Transverse colon (tissue), 4 donors: ENCODE data around the gene PNKD. TPM values are rescaled to one million over a fixed set of nuclear protein-coding genes. Genes with fewer than 3 reads are reported as not detected.

Experiments used
- DNase-seq: peaks from one replicate; pipeline ENCODE4 v3.0.0-alpha.2; 2019
- H3K27ac ChIP-seq, 4 donors: fragments of 200-600 bp; sonication (generic); 2 replicates each; pipeline ENCODE4 v1.5.1; 2016 to 2018; ENCODE audit warnings: inconsistent platforms in 4 of 4
- H3K27me3 ChIP-seq: fragments of 200-600 bp; sonication (generic); 2 replicates; pipeline ENCODE4 v1.5.1; 2017; ENCODE audit warnings: inconsistent platforms
- H3K36me3 ChIP-seq, 4 donors: fragments of 200-600 bp; sonication (generic); 2 replicates each; pipeline ENCODE4 v1.5.1; 2017 to 2019; ENCODE audit warnings: inconsistent platforms in 4 of 4
- H3K4me1 ChIP-seq, 4 donors: fragments of 200-600 bp; sonication (generic); 2 replicates each; pipeline ENCODE4 v1.5.1; 2017 to 2020; ENCODE audit warnings: inconsistent platforms in 4 of 4
- H3K4me3 ChIP-seq, 4 donors: fragments of 200-600 bp; sonication (generic); 1 replicate in 1 of 4; 2 replicates in 3 of 4; pipeline versions ENCODE4 v1.5.1 to v1.6.1; 2017 to 2019; ENCODE audit warnings: inconsistent platforms in 4 of 4
- H3K9me3 ChIP-seq, 2 donors: fragments of 200-600 bp; sonication (generic); 2 replicates each; pipeline ENCODE4 v1.5.1; 2017 to 2019; ENCODE audit warnings: inconsistent platforms in 2 of 2
- EP300 ChIP-seq: sonication (generic); formaldehyde crosslinking; IDR thresholded peaks from one replicate; pipeline ENCODE4 v1.6.1; 2017; ENCODE audit warnings: antibody characterized with exemption, low read depth
- POLR2A ChIP-seq: fragments of 450-650 bp; IDR thresholded peaks from one replicate; pipeline ENCODE4 v1.6.1; 2016; ENCODE audit warnings: antibody characterized with exemption, mild to moderate bottlenecking, moderate library complexity
- POLR2AphosphoS5 ChIP-seq, 3 donors: sonication (generic); formaldehyde crosslinking; IDR thresholded peaks; one replicate each; pipeline ENCODE4 v1.6.1; 2016; ENCODE audit warnings: antibody characterized with exemption in 3 of 3
- WGBS, 2 donors: methylation state at CpG; one replicate each; pipeline ENCODE4 v1.1.5; 2018; ENCODE audit warnings: low coverage in 1 of 2; 5-methylcytosine and 5-hydroxymethylcytosine counted together
- in situ Hi-C, 4 donors: fragments of 200-750 bp; cut with MboI; loops; one replicate each; pipeline versions ENCODE4 v1.15.0 to v1.15.1; 2017; ENCODE audit warnings: low sequenced_read_pairs in 3 of 4, low pct_ligation_motif_present in 1 of 4, low pct_unique_long_range_greater_than_20kb in 1 of 4
- intact Hi-C: fragments of 100-400 bp; cut with DNase I; formaldehyde crosslinking; loops from one replicate; pipeline ENCODE4 v1.15.1; 2023; ENCODE audit warnings: low total_unique reads
- total RNA-seq, 4 donors: library from RNA; depleted of rRNA; stranded (reverse); fragments of >200 nt; gene quantifications; one replicate each; pipeline ENCODE4 v1.1.0, GENCODE V29; 2016
- TF ChIP-seq, protein P1 (sequence below), 5 experiments: fragments of 200-600 bp in 3 of 5; fragments of 450-650 bp in 2 of 5; sonication (generic) in 3 of 5; IDR thresholded peaks; 1 replicate in 2 of 5; 2 replicates in 3 of 5; pipeline ENCODE4 v1.5.1; 2016 to 2017; ENCODE audit warnings: antibody characterized with exemption in 5 of 5, inconsistent platforms in 3 of 5, mild to moderate bottlenecking in 2 of 5, moderate library complexity in 1 of 5

PNKD gene
- total RNA-seq, 4 donors from 2014 or later, result 14.3 to 111 (median 100) TPM

- in situ Hi-C loops, result no loop called here
- H3K9me3 ChIP-seq, result no peaks in the 10 kb centered on the region
- H3K4me1 ChIP-seq, result peaks cover 4 to 14% (median 10%) of the 10 kb centered on the region in 4 donors
- no peaks in the 10 kb centered on the region for H3K27me3 ChIP-seq
- no peak for DNase-seq
- 74 to 81% methylated on average over 2 to 3 of the region's 3 CpGs for WGBS, 2 donors
- TF ChIP-seq POLR2AphosphoS5 (IDR thresholded peaks at IDR 0.05) (no peak), EP300 (no peak), POLR2A (no peak)
- TF ChIP-seq, protein P1, sequence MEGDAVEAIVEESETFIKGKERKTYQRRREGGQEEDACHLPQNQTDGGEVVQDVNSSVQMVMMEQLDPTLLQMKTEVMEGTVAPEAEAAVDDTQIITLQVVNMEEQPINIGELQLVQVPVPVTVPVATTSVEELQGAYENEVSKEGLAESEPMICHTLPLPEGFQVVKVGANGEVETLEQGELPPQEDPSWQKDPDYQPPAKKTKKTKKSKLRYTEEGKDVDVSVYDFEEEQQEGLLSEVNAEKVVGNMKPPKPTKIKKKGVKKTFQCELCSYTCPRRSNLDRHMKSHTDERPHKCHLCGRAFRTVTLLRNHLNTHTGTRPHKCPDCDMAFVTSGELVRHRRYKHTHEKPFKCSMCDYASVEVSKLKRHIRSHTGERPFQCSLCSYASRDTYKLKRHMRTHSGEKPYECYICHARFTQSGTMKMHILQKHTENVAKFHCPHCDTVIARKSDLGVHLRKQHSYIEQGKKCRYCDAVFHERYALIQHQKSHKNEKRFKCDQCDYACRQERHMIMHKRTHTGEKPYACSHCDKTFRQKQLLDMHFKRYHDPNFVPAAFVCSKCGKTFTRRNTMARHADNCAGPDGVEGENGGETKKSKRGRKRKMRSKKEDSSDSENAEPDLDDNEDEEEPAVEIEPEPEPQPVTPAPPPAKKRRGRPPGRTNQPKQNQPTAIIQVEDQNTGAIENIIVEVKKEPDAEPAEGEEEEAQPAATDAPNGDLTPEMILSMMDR (IDR thresholded peaks at IDR 0.05), result no peak
- no peak overlapping the region for H3K27ac ChIP-seq
- no peaks in the 10 kb centered on the region for H3K36me3 ChIP-seq
- no peak overlapping the region for H3K4me3 ChIP-seq
- intact Hi-C loops, result no loop called here
Observed at GRCh38 chr2:218363736-218364135, 93.4 kb downstream of the PNKD start.

GRCh38 chr2:218364196-218364595, 93.9 kb downstream of the PNKD start:
- no peaks in the 10 kb centered on the region for H3K9me3 ChIP-seq
- TF ChIP-seq, protein P1 (IDR thresholded peaks at IDR 0.05), result no peak
- TF ChIP-seq POLR2AphosphoS5 (IDR thresholded peaks at IDR 0.05), result no peak
- no peak for TF ChIP-seq EP300
- no peak for TF ChIP-seq POLR2A
- intact Hi-C loops, result no loop called here
- H3K4me3 ChIP-seq, result no peak overlapping the region
- no peak overlapping the region for H3K27ac ChIP-seq
- WGBS, 2 donors, result 89% methylated on average over 6 of the region's 6 CpGs; no CpG with 5 or more reads in 1 of the 2 donors
- no peaks in the 10 kb centered on the region for H3K27me3 ChIP-seq
- DNase-seq, result no peak
- H3K36me3 ChIP-seq, result no peaks in the 10 kb centered on the region
- in situ Hi-C loops, result no loop called here
- peaks cover 4 to 19% (median 13%) of the 10 kb centered on the region in 4 donors for H3K4me1 ChIP-seq

DNA sequence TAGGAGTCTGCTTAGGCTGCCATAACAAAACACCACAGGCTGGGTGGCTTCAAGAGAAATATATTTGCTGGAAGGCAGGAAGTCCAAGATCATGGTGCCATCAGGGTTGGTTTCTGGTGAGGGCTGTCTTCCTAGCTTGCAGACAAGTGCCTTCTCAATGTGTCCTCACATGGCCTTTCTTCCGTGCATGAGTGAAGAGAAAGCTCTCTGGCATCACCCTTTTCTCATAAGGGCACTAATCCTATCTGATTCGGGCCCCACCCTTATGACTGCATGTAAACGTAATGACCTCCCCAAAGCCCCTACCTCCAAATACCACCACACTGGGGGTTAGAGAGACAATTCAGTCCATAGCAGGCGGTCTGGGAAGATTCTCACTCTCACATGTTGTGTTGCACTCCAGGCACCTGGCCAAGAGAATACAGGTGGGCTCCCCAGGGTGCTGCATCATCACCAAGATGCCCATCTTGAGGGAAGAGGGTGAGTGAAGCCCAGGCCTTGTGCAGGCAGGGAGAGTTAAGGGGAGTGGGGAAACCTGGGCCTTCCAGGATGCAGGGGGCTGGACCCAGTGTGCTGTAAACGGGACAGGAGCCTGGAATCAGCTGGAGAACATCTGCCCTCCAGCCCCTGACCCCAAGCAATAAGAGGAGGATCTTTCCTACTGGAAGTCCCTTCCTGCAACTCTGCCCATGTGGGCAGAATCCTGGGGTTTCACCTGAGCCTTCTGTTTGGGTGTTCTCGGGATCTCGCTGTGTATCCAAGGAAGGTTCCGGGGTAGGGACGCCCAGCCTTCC, 96.5 kb downstream of the PNKD start:
- Histone ChIP-seq H3K27ac (peak overlapping the region; percentile 82 to 95 (median 93)), H3K4me1 (peaks cover 4 to 25% (median 15%) of the 10 kb centered on the region in 4 donors), H3K36me3 (no peaks in the 10 kb centered on the region), H3K4me3 (peak overlapping the region in 3 of 4 donors; percentile 40 to 67 (median 43)), H3K9me3 (no peaks in the 10 kb centered on the region), H3K27me3 (no peaks in the 10 kb centered on the region)
- intact Hi-C loops (no loop called here), in situ Hi-C loops (no loop called here)
- DNase-seq, result no peak
- TF ChIP-seq EP300, result no peak
- no peak for TF ChIP-seq POLR2A
- TF ChIP-seq, protein P1 (IDR thresholded peaks at IDR 0.05), result no peak
- TF ChIP-seq POLR2AphosphoS5 (IDR thresholded peaks at IDR 0.05), result no peak
- WGBS, 2 donors, result 95 to 100% methylated on average over 2 to 9 of the region's 9 CpGs

GRCh38 chr2:218367415-218368149, 97.3 kb downstream of the PNKD start:
- TF ChIP-seq POLR2AphosphoS5 (IDR thresholded peaks at IDR 0.05) (peak; percentile 89 to 98 (median 97)), EP300 (no peak), POLR2A (peak; percentile 96)
- Histone ChIP-seq H3K27me3 (no peaks in the 10 kb centered on the region), H3K4me1 (peaks cover 4 to 25% (median 15%) of the 10 kb centered on the region in 4 donors), H3K36me3 (no peaks in the 10 kb centered on the region), H3K27ac (peak overlapping the region; percentile 82 to 95 (median 93)), H3K4me3 (peak overlapping the region; percentile 40 to 67 (median 46)), H3K9me3 (no peaks in the 10 kb centered on the region)
- WGBS, 2 donors, result 0 to 3% methylated on average over 1 to 57 of the region's 60 CpGs
- in situ Hi-C loops, result no loop called here
- intact Hi-C loops, result no loop called here
- DNase-seq, result peak; percentile 92
